ENCODE data around the gene PIEZO1.
"Not testable (repeated sequence)": the region's sequence is repeated elsewhere in the genome, so short reads cannot be mapped to it uniquely, and the experiment has no call there.

PIEZO1 gene

GRCh38 chr16:88803264-88803987 lies 18.4 kb upstream of the PIEZO1 start, which contains the start of gene CDT1:
CDT1 (plus strand) TSS chr16:88803789; CDS start chr16:88803832, 43 bp downstream.
- DNase-seq, result peak; percentile 23 to 27

GRCh38 chr16:88800277-88800592 lies 15.2 kb upstream of the PIEZO1 start:
- DNase-seq, result no peak

- DNase-seq, result no peak
Observed at GRCh38 chr16:88799569-88800276, 14.7 kb upstream of the PIEZO1 start.

GRCh38 chr16:88798772-88799455 lies 13.9 kb upstream of the PIEZO1 start:
- peak; percentile 33 to 75 for DNase-seq

GRCh38 chr16:88798073-88798472 lies 13.1 kb upstream of the PIEZO1 start:
- no peak for DNase-seq

GRCh38 chr16:88796278-88796677 lies 11.3 kb upstream of the PIEZO1 start:
- no peak for DNase-seq

- no peak for DNase-seq
Observed at GRCh38 chr16:88793251-88793954, 8.4 kb upstream of the PIEZO1 start.

- DNase-seq, result no peak
Observed at GRCh38 chr16:88792668-88793250, 7.7 kb upstream of the PIEZO1 start.

GRCh38 chr16:88792078-88792550 lies 7.1 kb upstream of the PIEZO1 start:
- no peak for DNase-seq

- no peak for DNase-seq
Observed at GRCh38 chr16:88790312-88791211, 5.5 kb upstream of the PIEZO1 start.

- DNase-seq, result no peak
Observed at GRCh38 chr16:88789594-88789993, 4.6 kb upstream of the PIEZO1 start.

GRCh38 chr16:88788749-88789148 lies 3.7 kb upstream of the PIEZO1 start:
- not testable (repeated sequence) for DNase-seq

- DNase-seq, result no peak
Observed at GRCh38 chr16:88787579-88788314, 2.7 kb upstream of the PIEZO1 start.

GRCh38 chr16:88784856-88785105 lies 239 bp downstream of the PIEZO1 start:
- DNase-seq, result no peak

GRCh38 chr16:88784074-88784855 lies 755 bp downstream of the PIEZO1 start:
- no peak for DNase-seq

GRCh38 chr16:88783391-88784073 lies 1.5 kb downstream of the PIEZO1 start:
- no peak for DNase-seq

- DNase-seq, result no peak
Observed at GRCh38 chr16:88782454-88783390, 2.3 kb downstream of the PIEZO1 start.
